Activated CD8-positive, alpha-beta T cell treated with anti-CD3 and anti-CD28 coated beads, Interleukin-2, amount 10 ng/mL, durations not matched to agents 7 days and 5 days (primary cell): ENCODE results near the gene TMEFF2. TPM values are rescaled to one million over a fixed set of nuclear protein-coding genes. Genes with fewer than 3 reads are reported as not detected.

Experiments used
- ATAC-seq: fragments of 150-1000 bp; cut with Tn5 transposase; one replicate; pipeline ENCODE4 v1.10.0; 2021; ENCODE audit warnings: moderate library complexity
- CTCF ChIA-PET: fragments of 350-600 bp; sonication (Branson Sonifier 250); formaldehyde crosslinking; loops from one replicate; lab custom pipeline; 2021; ENCODE audit warnings: antibody characterized with exemption; lab: Charles Lee
- POLR2A ChIA-PET: fragments of 350-600 bp; sonication (Branson Sonifier 250); formaldehyde crosslinking; loops from one replicate; lab custom pipeline; 2021; ENCODE audit warnings: antibody characterized with exemption; lab: Charles Lee
- DNase-seq: peaks from one replicate; pipeline ENCODE4 v3.0.0-alpha.2; 2020
- H3K27ac Mint-ChIP-seq: one replicate; pipeline ENCODE4 v1.8.0; 2021; ENCODE audit warnings: mild to moderate bottlenecking, mixed read lengths
- H3K27me3 Mint-ChIP-seq: one replicate; pipeline ENCODE4 v1.8.0; 2021; ENCODE audit warnings: low read depth, mixed read lengths
- H3K36me3 Mint-ChIP-seq: one replicate; pipeline ENCODE4 v1.8.0; 2021; ENCODE audit warnings: low read depth, mixed read lengths
- H3K4me1 Mint-ChIP-seq: one replicate; pipeline ENCODE4 v1.8.0; 2021; ENCODE audit warnings: low read depth, mixed read lengths
- H3K4me3 Mint-ChIP-seq: one replicate; pipeline ENCODE4 v1.8.0; 2021; ENCODE audit warnings: mild to moderate bottlenecking, mixed read lengths
- H3K9me3 Mint-ChIP-seq: one replicate; pipeline ENCODE4 v1.8.0; 2022; ENCODE audit warnings: mixed read lengths; ENCODE audit not compliant: insufficient read depth
- total RNA-seq, 2 experiments: library from RNA; stranded (reverse); gene quantifications; one replicate each; pipeline ENCODE4 v1.2.3, GENCODE V29; 2021

TMEFF2 gene
- total RNA-seq, 2 experiments from 2014 or later: not detected

GRCh38 chr2:192051533-192051932 is 143.2 kb downstream of the TMEFF2 start:
- ATAC-seq (no peak), DNase-seq (no peak)
- H3K4me1 Mint-ChIP-seq: no peaks in the 10 kb centered on the region
- ChIA-PET CTCF (no interaction called here), POLR2A (no interaction called here)
- H3K36me3 Mint-ChIP-seq: no peaks in the 10 kb centered on the region
- H3K27ac Mint-ChIP-seq: no peak overlapping the region
- H3K9me3 Mint-ChIP-seq: no peaks in the 10 kb centered on the region
- no peak overlapping the region for H3K4me3 Mint-ChIP-seq
- H3K27me3 Mint-ChIP-seq: peaks cover 5% of the 10 kb centered on the region

GRCh38 chr2:192049362-192049761 is 145.4 kb downstream of the TMEFF2 start:
- POLR2A ChIA-PET: no interaction called here
- H3K4me3 Mint-ChIP-seq: no peak overlapping the region

GRCh38 chr2:192047315-192048107 is 147.2 kb downstream of the TMEFF2 start:
- no peak overlapping the region for H3K4me3 Mint-ChIP-seq
- no peak for DNase-seq
- no peaks in the 10 kb centered on the region for H3K9me3 Mint-ChIP-seq
- H3K4me1 Mint-ChIP-seq: no peaks in the 10 kb centered on the region
- no peak overlapping the region for H3K27ac Mint-ChIP-seq
- ATAC-seq: no peak
- ChIA-PET POLR2A (no interaction called here), CTCF (interaction anchor here (1.4 kb wide), 1 partner anchor 115 kb away, joined by 5 read pairs; no protein-coding TSS in a partner anchor)
- no peaks in the 10 kb centered on the region for H3K36me3 Mint-ChIP-seq
- H3K27me3 Mint-ChIP-seq: peaks cover 5% of the 10 kb centered on the region

More at GRCh38 chr2:192049362-192049761, 145.4 kb downstream of the TMEFF2 start:
- no peaks in the 10 kb centered on the region for H3K36me3 Mint-ChIP-seq
- CTCF ChIA-PET: no interaction called here
- peaks cover 5% of the 10 kb centered on the region for H3K27me3 Mint-ChIP-seq
- H3K4me1 Mint-ChIP-seq: no peaks in the 10 kb centered on the region
- no peak for ATAC-seq
- H3K27ac Mint-ChIP-seq: no peak overlapping the region
- DNase-seq: no peak
- H3K9me3 Mint-ChIP-seq: no peaks in the 10 kb centered on the region

GRCh38 chr2:192044496-192044895 is 150.2 kb downstream of the TMEFF2 start:
- Mint-ChIP-seq H3K9me3 (no peaks in the 10 kb centered on the region), H3K27me3 (peaks cover 5% of the 10 kb centered on the region), H3K4me3 (no peak overlapping the region), H3K36me3 (no peaks in the 10 kb centered on the region), H3K27ac (no peak overlapping the region), H3K4me1 (no peaks in the 10 kb centered on the region)
- ChIA-PET CTCF (no interaction called here), POLR2A (no interaction called here)
- no peak for ATAC-seq
- no peak for DNase-seq

GRCh38 chr2:192043216-192043870 is 151.4 kb downstream of the TMEFF2 start:
- Mint-ChIP-seq H3K4me1 (no peaks in the 10 kb centered on the region), H3K27me3 (no peaks in the 10 kb centered on the region), H3K4me3 (no peak overlapping the region), H3K9me3 (no peaks in the 10 kb centered on the region), H3K36me3 (no peaks in the 10 kb centered on the region), H3K27ac (no peak overlapping the region)
- ChIA-PET POLR2A (no interaction called here), CTCF (no interaction called here)
- ATAC-seq: no peak
- no peak for DNase-seq

- Mint-ChIP-seq H3K27me3 (peaks cover 4% of the 10 kb centered on the region), H3K27ac (no peak overlapping the region)
Measured at GRCh38 chr2:192042126-192042525, 152.6 kb downstream of the TMEFF2 start.

GRCh38 chr2:192038110-192038509 is 156.6 kb downstream of the TMEFF2 start:
- H3K4me3 Mint-ChIP-seq: no peak overlapping the region
- no peaks in the 10 kb centered on the region for H3K9me3 Mint-ChIP-seq
- H3K36me3 Mint-ChIP-seq: no peaks in the 10 kb centered on the region
- H3K27me3 Mint-ChIP-seq: peaks cover 4% of the 10 kb centered on the region
- H3K4me1 Mint-ChIP-seq: no peaks in the 10 kb centered on the region
- ATAC-seq: no peak
- no peak overlapping the region for H3K27ac Mint-ChIP-seq
- CTCF ChIA-PET: no interaction called here
- DNase-seq: no peak
- POLR2A ChIA-PET: no interaction called here

More at GRCh38 chr2:192042126-192042525, 152.6 kb downstream of the TMEFF2 start:
- Mint-ChIP-seq H3K9me3 (no peaks in the 10 kb centered on the region), H3K4me3 (no peak overlapping the region), H3K36me3 (no peaks in the 10 kb centered on the region), H3K4me1 (no peaks in the 10 kb centered on the region)
- CTCF ChIA-PET: no interaction called here
- ATAC-seq (no peak), DNase-seq (no peak)
- POLR2A ChIA-PET: no interaction called here

- no peak for DNase-seq
- ChIA-PET POLR2A (no interaction called here), CTCF (no interaction called here)
- no peak overlapping the region for H3K27ac Mint-ChIP-seq
- H3K27me3 Mint-ChIP-seq: peaks cover 4% of the 10 kb centered on the region
- ATAC-seq: no peak
- no peaks in the 10 kb centered on the region for H3K36me3 Mint-ChIP-seq
- H3K9me3 Mint-ChIP-seq: no peaks in the 10 kb centered on the region
- no peaks in the 10 kb centered on the region for H3K4me1 Mint-ChIP-seq
- H3K4me3 Mint-ChIP-seq: no peak overlapping the region
Measured at GRCh38 chr2:192035731-192036442, 158.8 kb downstream of the TMEFF2 start.

- H3K9me3 Mint-ChIP-seq: no peaks in the 10 kb centered on the region
- CTCF ChIA-PET: no interaction called here
Measured at GRCh38 chr2:192030856-192031255, 163.9 kb downstream of the TMEFF2 start.

GRCh38 chr2:192030289-192030688 is 164.4 kb downstream of the TMEFF2 start:
- Mint-ChIP-seq H3K36me3 (no peaks in the 10 kb centered on the region), H3K4me3 (no peak overlapping the region), H3K4me1 (no peaks in the 10 kb centered on the region), H3K9me3 (no peaks in the 10 kb centered on the region), H3K27ac (no peak overlapping the region), H3K27me3 (no peaks in the 10 kb centered on the region)
- CTCF ChIA-PET: no interaction called here
- ATAC-seq (no peak), DNase-seq (no peak)
- POLR2A ChIA-PET: no interaction called here

More at GRCh38 chr2:192030856-192031255, 163.9 kb downstream of the TMEFF2 start:
- H3K4me3 Mint-ChIP-seq: no peak overlapping the region
- ATAC-seq: no peak
- no peaks in the 10 kb centered on the region for H3K36me3 Mint-ChIP-seq
- no peak overlapping the region for H3K27ac Mint-ChIP-seq
- no peaks in the 10 kb centered on the region for H3K27me3 Mint-ChIP-seq
- no peaks in the 10 kb centered on the region for H3K4me1 Mint-ChIP-seq
- no peak for DNase-seq
- POLR2A ChIA-PET: no interaction called here

GRCh38 chr2:192029089-192029488 is 165.6 kb downstream of the TMEFF2 start:
- no peak overlapping the region for H3K27ac Mint-ChIP-seq
- ChIA-PET CTCF (interaction anchor here (0.9 to 1.2 kb wide), 2 partner anchors 133 to 460 kb away, joined by 3 read pairs; no protein-coding TSS in a partner anchor), POLR2A (no interaction called here)
- no peaks in the 10 kb centered on the region for H3K4me1 Mint-ChIP-seq
- no peaks in the 10 kb centered on the region for H3K27me3 Mint-ChIP-seq
- DNase-seq (no peak), ATAC-seq (no peak)
- no peaks in the 10 kb centered on the region for H3K9me3 Mint-ChIP-seq
- no peaks in the 10 kb centered on the region for H3K36me3 Mint-ChIP-seq
- H3K4me3 Mint-ChIP-seq: no peak overlapping the region

- ChIA-PET POLR2A (interaction anchor here (0.6 kb wide), 1 partner anchor 205 kb away, joined by 4 read pairs; no protein-coding TSS in a partner anchor), CTCF (interaction anchor here (1.4 kb wide), 1 partner anchor 135 kb away, joined by 4 read pairs; no protein-coding TSS in a partner anchor)
- ATAC-seq: no peak
- no peaks in the 10 kb centered on the region for H3K4me1 Mint-ChIP-seq
- H3K9me3 Mint-ChIP-seq: no peaks in the 10 kb centered on the region
- DNase-seq: no peak
- no peaks in the 10 kb centered on the region for H3K36me3 Mint-ChIP-seq
- no peak overlapping the region for H3K4me3 Mint-ChIP-seq
- H3K27me3 Mint-ChIP-seq: peaks cover under 1% of the 10 kb centered on the region
- no peak overlapping the region for H3K27ac Mint-ChIP-seq
Measured at GRCh38 chr2:192026825-192027120, 168.0 kb downstream of the TMEFF2 start.
